ENCODE results near the gene CDK5RAP2. TPM values are rescaled to one million over a fixed set of nuclear protein-coding genes. Genes with fewer than 3 reads are reported as not detected.

The CDK5RAP2 gene
- total and polyA plus RNA-seq, 9 of the 15 experiments (the other 6 are each of a cell fraction or from before 2014, with no cell fraction given), result 19.9 to 68.8 (median 42.2) TPM

GRCh38 chr9:120541921-120542320, 38.0 kb downstream of the CDK5RAP2 start:
- 94% methylated on average over 2 of the region's 2 CpGs for WGBS (ENCODE audit: insufficient coverage, low coverage, missing lambda C conversion rate)
- H3K79me2 ChIP-seq (ENCODE audit: control insufficient read depth, insufficient read depth, low read length), result no peaks in the 10 kb centered on the region
- no peak overlapping the region for H2AFZ ChIP-seq (ENCODE audit: low read depth, low read length)
- POLR2A ChIA-PET, result no interaction called here
- DNase-seq (ENCODE audit: extremely low read depth in 1 of 4, low spot score in 3 of 4), result no peak
- no peaks in the 10 kb centered on the region for H3K9me1 ChIP-seq (ENCODE audit: control insufficient read depth, insufficient read depth, low read length)
- no peak overlapping the region for H3K27ac ChIP-seq (ENCODE audit: extremely low read depth, low read depth, low read length)
- intact Hi-C loops (cut with micrococcal nuclease), result no loop called here
- H3K4me1 ChIP-seq (replicated peaks in 1 of 2; ENCODE audit: control insufficient read depth in 2 of 2, insufficient read depth in 2 of 2, low read length in 2 of 2), result peaks cover 0 to under 1% of the 10 kb centered on the region in 2 experiments; a peak in 2 of 5 replicates
- peaks cover 4% of the 10 kb centered on the region; the same call in 1 of the 2 replicates for H4K20me1 ChIP-seq (replicated peaks; ENCODE audit: control insufficient read depth, insufficient read depth, low read length)
- H3K36me3 ChIP-seq (ENCODE audit: control insufficient read depth, insufficient read depth, low read length), result peaks cover 88% of the 10 kb centered on the region
- in situ Hi-C loops (cut with MboI), result no loop called here
- no TSS peak for BruUV-seq (replicated peaks)
- ATAC-seq, result no peak
- no peak overlapping the region for H3K4me3 ChIP-seq
- TF ChIP-seq NUFIP1 (IDR thresholded peaks at IDR 0.05; ENCODE audit: partially characterized antibody), result no peak
- TF ChIP-seq BACH1 (tag; IDR thresholded peaks at IDR 0.05), result no peak
- no peak for TF ChIP-seq ZNF253 (CRISPR knock-in tag; conservative IDR thresholded peaks at IDR 0.05)
- no peak for TF ChIP-seq ZNF644 (tag; IDR thresholded peaks at IDR 0.05; ENCODE audit: low read depth)
- TF ChIP-seq EZH2 (IDR thresholded peaks at IDR 0.05; ENCODE audit: borderline replicate concordance, low read depth, low read length), result no peak
- TF ChIP-seq ZFP91 (CRISPR knock-in tag; IDR thresholded peaks at IDR 0.05), result no peak
- TF ChIP-seq, protein P1, sequence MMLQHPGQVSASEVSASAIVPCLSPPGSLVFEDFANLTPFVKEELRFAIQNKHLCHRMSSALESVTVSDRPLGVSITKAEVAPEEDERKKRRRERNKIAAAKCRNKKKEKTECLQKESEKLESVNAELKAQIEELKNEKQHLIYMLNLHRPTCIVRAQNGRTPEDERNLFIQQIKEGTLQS (IDR thresholded peaks at IDR 0.05), result no peak
- TF ChIP-seq, protein P1 (CRISPR knock-in tag; conservative IDR thresholded peaks at IDR 0.05), result no peak
- no peak for TF ChIP-seq ZNF347 (CRISPR knock-in tag; IDR thresholded peaks at IDR 0.05; ENCODE audit: low read depth)
- no peak overlapping the region for H3K4me2 ChIP-seq (ENCODE audit: insufficient read depth, low read length)
- no peak overlapping the region for H3K9ac ChIP-seq (ENCODE audit: insufficient read depth in 1 of 2, low read depth in 2 of 2, low read length in 2 of 2)
- CTCF ChIA-PET (ENCODE audit: low intra/inter-chr PET ratio), result no interaction called here
- H3K27me3 ChIP-seq (ENCODE audit: control insufficient read depth in 2 of 2, insufficient read depth in 2 of 2, low read length in 2 of 2), result no peaks in the 10 kb centered on the region
- H3K9me3 ChIP-seq (replicated peaks; ENCODE audit: control insufficient read depth, insufficient read depth, low read depth, low read length), result no peaks in the 10 kb centered on the region
- no peak for FAIRE-seq

All from K562 (cell line).